ENCODE results near the gene BCORL1. TPM values are rescaled to one million over a fixed set of nuclear protein-coding genes. Genes with fewer than 3 reads are reported as not detected.

Gene BCORL1
- total and polyA plus RNA-seq, 2 of the 8 experiments (the other 6 are each of a cell fraction or from before 2014, with no cell fraction given): 1.4 to 6.2 TPM

DNA sequence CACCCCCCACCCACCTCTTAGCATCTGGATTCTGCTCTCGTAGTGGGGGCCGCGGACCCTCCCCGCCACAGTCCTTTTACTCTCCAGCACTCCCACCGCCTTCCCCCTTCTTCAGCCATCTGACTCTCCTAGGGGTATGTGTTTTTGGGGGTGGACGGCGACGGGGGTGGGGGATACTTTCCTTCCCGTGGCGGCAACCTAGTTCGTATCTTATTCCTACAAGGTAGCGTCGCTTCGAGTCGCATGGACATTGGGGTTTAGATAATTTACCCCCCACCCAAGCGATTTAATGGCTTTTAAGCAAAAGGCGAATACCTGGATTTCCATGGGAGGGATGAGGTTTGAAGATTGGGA, 1.3 kb upstream of the BCORL1 start:
- no peak overlapping the region for H4K5ac ChIP-seq (ENCODE audit: insufficient read length, low read depth, low read length)
- H2BK12ac ChIP-seq (ENCODE audit: low read depth, low read length): no peak overlapping the region
- H3K27ac ChIP-seq (ENCODE audit: low read depth, low read length): no peak overlapping the region
- peaks cover 6% of the 10 kb centered on the region; the same call in 1 of the 2 replicates for H3K23me2 ChIP-seq (ENCODE audit: low read depth, low read length)
- peaks cover 4 to 48% (median 38%) of the 10 kb centered on the region in 4 experiments for H3K27me3 ChIP-seq (replicated peaks in 1 of 4; ENCODE audit: control insufficient read depth in 3 of 4, extremely low read depth in 1 of 4, insufficient read depth in 3 of 4, low read length in 3 of 4)
- no peak overlapping the region for H3K23ac ChIP-seq (ENCODE audit: insufficient read length)
- H2BK120ac ChIP-seq (replicated peaks; ENCODE audit: low read depth, low read length): no peak overlapping the region
- WGBS, 2 experiments (ENCODE audit: extremely low coverage in 1 of 2, insufficient coverage in 1 of 2, insufficient read length in 1 of 2, insufficient replicate concordance in 2 of 2, low coverage in 1 of 2, low lambda C conversion rate in 2 of 2, missing lambda C conversion rate in 1 of 2): 2% methylated on average over 8 of the region's 17 CpGs; no CpG with 5 or more reads in 1 of the 2 experiments
- no peak overlapping the region for H2BK20ac ChIP-seq (ENCODE audit: low read length)
- no peak overlapping the region for H2AFZ ChIP-seq (ENCODE audit: low read length)
- POLR2A ChIA-PET (ENCODE audit: partially characterized antibody): no interaction called here
- H3K4me1 ChIP-seq (replicated peaks in 1 of 4; ENCODE audit: control insufficient read depth in 3 of 4, insufficient read depth in 4 of 4, low read length in 3 of 4): peaks cover 0 to 5% (median 1%) of the 10 kb centered on the region in 4 experiments; a peak in 1 of 7 replicates
- no peaks in the 10 kb centered on the region for H4K20me1 ChIP-seq (replicated peaks in 1 of 2; ENCODE audit: control insufficient read depth in 1 of 2, insufficient read depth in 2 of 2, low read length in 2 of 2)
- no peak overlapping the region for H3K56ac ChIP-seq (replicated peaks; ENCODE audit: insufficient read length, low read depth, low read length)
- peak; percentile 32 for FAIRE-seq
- TF ChIP-seq MAFK (IDR thresholded peaks at IDR 0.05; ENCODE audit: low read depth, low read length) (no peak), RNF2 (IDR thresholded peaks at IDR 0.05; ENCODE audit: borderline replicate concordance, low read depth, low read length, missing control alignments, poor library complexity, severe bottlenecking) (peak; percentile 43), YY1 (IDR thresholded peaks at IDR 0.05; ENCODE audit: low read depth, low read length) (no peak), SUZ12 (IDR thresholded peaks at IDR 0.05; ENCODE audit: low read length) (peak; percentile 23; the same call in 1 of the 2 replicates)
- no peak overlapping the region for H2BK5ac ChIP-seq (ENCODE audit: low read depth, low read length)
- H4K91ac ChIP-seq (replicated peaks; ENCODE audit: insufficient read length, low read length): no peak overlapping the region
- no peaks in the 10 kb centered on the region for H3K36me3 ChIP-seq (ENCODE audit: control insufficient read depth in 2 of 4, insufficient read depth in 4 of 4, low read length in 3 of 4)
- no peak overlapping the region for H3K14ac ChIP-seq (ENCODE audit: insufficient read length)
- no peak overlapping the region for H3K9ac ChIP-seq (replicated peaks in 1 of 4; ENCODE audit: extremely low read depth in 1 of 4, low read depth in 3 of 4, low read length in 3 of 4)
- H3K79me2 ChIP-seq (ENCODE audit: control insufficient read depth in 1 of 2, insufficient read depth in 2 of 2, low read length in 2 of 2): no peaks in the 10 kb centered on the region; a peak in 1 of 4 replicates
- H3K4me3 ChIP-seq (ENCODE audit: extremely low read depth in 1 of 4, insufficient read depth in 2 of 4, low read depth in 3 of 4, low read length in 4 of 4): peak overlapping the region in 2 of 4 experiments; percentile 30 to 34; a peak in 3 of 8 replicates
- no peak overlapping the region for H3K4ac ChIP-seq (replicated peaks; ENCODE audit: insufficient read length, low read depth, low read length)
- H3K4me2 ChIP-seq (ENCODE audit: insufficient read depth in 1 of 2, low read depth in 2 of 2, low read length in 2 of 2): peak overlapping the region in 1 of 2 experiments; percentile 75; a peak in 2 of 4 replicates
- no peak for DNase-seq (ENCODE audit: low read depth in 1 of 2, low spot score in 2 of 2)
- CTCF ChIA-PET (ENCODE audit: partially characterized antibody): interaction anchor here (0.6 kb wide), 1 partner anchor 181 kb away, joined by 3 read pairs; no protein-coding TSS in a partner anchor
- H3K18ac ChIP-seq (ENCODE audit: extremely low read depth, low read length): no peak overlapping the region
- H3K79me1 ChIP-seq (ENCODE audit: low read depth, low read length): no peaks in the 10 kb centered on the region
- H4K8ac ChIP-seq (ENCODE audit: extremely low read depth, insufficient read depth, low read length): no peak overlapping the region
- H2BK15ac ChIP-seq (ENCODE audit: low read length): no peak overlapping the region
- no peaks in the 10 kb centered on the region for H3K9me3 ChIP-seq (ENCODE audit: insufficient read depth in 2 of 2, low read depth in 1 of 2, low read length in 1 of 2)
- no peak overlapping the region for H2AK5ac ChIP-seq (ENCODE audit: low read depth, low read length)
